GM12874 (cell line): ENCODE measurements around the gene ZBTB20.

ENCODE experiments used
- CTCF ChIP-seq: IDR thresholded peaks from 2 replicates; pipeline ENCODE4 v1.5.1; 2011; ENCODE audit warnings: low read depth, mild to moderate bottlenecking, control low read depth, low read length, moderate library complexity; ENCODE audit not compliant: insufficient read depth

The ZBTB20 gene

DNA sequence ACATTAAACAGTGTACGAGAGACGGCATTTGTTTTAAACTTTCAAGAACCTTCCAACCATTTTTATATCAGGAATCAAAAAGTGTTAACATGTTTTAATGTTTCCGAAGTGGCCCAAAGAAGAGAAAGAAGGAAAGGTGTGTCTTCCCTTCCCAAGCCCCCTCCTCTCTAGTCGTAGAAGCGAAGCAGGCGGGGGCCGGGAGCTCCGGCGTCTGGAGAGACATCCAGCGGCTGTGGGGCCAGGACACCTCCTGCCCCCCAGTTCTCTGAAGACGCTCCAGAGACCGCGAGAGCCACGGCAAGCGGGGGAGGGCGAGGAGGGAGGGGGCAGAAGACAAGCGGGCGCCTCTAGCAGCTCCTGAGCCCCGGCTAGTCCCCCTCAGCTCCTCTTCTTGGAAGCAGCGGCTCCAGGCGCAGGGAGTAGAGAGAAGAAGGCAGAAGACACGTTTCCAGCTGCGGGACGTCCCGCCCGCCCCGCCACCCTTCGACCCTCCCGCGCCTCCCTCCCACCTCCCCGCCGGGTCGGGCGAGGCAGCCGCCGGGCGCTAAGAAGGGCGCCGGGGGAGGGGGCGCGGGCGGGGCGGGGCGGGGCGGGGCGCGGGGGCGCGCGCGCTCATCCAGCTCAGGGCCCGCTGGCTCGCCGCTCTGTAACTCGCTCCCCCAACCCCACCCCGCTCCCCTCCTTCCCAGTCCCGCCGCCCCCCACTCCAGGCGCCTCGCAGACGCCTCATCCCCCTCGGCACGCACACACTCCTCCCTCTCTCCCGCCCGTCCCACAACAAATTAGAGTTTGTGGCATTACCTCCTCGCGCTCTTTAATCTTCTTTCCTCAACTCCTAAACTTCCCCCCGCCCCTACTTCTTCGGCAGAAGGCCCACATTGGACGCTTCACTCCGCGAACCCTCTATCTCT is at the start of gene ZBTB20:
TSS of gene ZBTB20 (minus strand) at position 871 of the 911 bp plus-strand sequence.
- no peak for TF ChIP-seq CTCF

DNA sequence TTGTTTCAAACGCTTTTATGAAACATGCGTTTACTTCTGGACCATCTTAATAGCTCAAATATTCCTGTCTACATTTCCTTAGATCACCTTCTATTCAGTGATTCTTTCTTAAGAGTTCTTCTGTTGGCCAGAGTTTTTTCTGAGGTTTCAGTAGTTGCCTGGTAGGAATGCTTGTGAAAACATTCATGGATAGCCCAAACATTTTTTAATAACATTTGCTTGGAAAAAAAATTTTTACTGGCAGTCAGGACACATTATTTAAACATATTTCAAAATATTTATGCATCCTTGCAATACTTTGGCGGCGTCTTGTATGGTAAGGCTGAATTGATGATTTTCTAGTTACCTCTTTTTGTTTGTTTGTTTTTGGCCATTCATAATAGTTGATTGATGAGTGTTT is 47.4 kb upstream of the ZBTB20 start:
- TF ChIP-seq CTCF = no peak

DNA sequence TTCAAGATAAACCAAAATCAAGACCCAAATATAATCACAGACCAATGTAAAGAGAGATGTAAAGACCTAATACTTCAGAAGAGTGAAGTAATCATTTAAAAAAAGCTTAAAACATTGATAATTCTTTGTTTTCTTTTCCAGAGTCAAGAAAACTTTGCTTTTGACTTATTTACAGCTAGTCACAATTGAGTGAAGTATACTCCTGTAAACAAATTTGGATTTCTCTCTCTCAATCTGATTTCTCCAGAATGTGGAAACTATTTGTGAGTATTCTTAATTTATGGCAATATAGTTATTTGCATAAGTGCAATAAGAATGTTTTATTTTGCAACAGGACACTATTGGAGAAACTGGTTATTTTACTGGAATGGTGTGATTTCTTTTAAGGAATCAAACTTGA is 43.7 kb upstream of the ZBTB20 start:
- no peak for TF ChIP-seq CTCF

DNA sequence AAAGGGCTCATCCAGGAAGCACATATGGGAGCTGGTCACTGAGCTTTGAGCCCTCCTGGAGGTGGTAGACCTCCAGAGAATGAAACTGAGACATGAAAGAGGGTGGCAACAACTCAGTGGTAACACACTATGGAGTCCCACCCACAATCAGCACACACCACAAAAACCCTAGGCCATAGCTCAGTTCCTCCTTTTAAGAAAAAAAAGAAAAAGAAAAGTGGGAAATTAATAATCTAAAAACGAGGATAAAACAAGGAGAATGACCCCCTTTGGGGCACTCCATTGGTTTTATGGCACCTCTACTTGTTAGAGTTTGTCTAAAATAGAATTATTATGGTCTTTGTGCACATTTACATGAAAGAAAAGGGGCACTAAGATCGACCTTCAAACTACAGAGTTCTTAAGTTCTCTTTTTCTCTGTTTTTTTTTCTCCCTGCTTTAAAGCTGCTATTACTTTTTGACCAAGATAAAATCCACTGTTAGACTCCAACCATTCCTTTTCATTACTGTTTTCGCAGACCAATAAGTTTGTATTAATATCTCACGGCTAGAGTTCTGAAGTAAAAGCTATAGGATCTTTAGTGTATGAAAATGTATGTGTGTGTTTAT is 40.2 kb upstream of the ZBTB20 start:
- no peak for TF ChIP-seq CTCF

- no peak for TF ChIP-seq CTCF
Observed at GRCh38 chr3:115186351-115187148, 39.5 kb upstream of the ZBTB20 start.

GRCh38 chr3:115169808-115170207 is 22.7 kb upstream of the ZBTB20 start:
- TF ChIP-seq CTCF = no peak

DNA sequence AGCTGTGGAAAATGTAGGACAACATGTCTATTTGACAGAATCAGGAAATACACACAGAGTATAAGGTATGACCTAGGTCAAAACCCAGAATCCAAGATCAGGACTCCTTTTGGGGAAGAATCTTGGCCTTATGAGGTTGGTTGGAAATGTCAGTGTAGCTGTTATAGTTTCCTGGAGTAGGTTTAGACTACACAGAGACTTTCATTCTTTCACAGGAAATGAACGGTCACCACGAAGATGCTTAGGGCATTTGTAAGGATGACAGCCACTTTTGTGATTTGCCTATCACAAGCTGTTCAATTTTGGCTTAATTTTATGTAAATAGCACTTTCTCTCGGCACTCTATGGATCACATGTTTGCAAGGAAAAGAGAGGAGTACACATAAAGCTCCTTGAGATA is 18.6 kb upstream of the ZBTB20 start:
- TF ChIP-seq CTCF = no peak
